Measurements from ENCODE around the gene FGD6.
"Not testable (repeated sequence)": the region's sequence is repeated elsewhere in the genome, so short reads cannot be mapped to it uniquely, and the experiment has no call there.

Gene FGD6

DNA sequence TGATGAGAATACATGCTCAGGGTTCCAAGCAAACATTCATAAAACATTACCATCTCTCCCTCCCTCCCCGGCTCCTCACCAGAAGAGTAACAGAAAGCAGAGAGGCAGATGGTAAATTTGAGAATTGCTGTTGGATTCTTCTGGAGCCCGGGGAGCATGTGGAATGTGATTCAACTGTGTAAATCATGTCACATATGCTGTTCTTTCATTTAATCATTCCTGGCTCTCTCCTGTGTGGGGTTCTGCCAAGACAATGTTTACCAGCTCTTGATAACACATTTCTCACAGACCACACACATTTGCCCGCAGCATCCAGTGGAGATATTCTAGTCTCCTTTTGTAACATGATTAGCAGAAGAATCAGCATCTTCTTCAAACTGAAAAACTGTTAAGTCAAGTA, 120.4 kb downstream of the FGD6 start:
- Histone ChIP-seq H3K4me3 (ENCODE audit: low read depth in 1 of 2, low read length in 1 of 2) (no peak overlapping the region), H3K36me3 (no peaks in the 10 kb centered on the region), H3K4me1 (ENCODE audit: control insufficient read depth in 1 of 2, insufficient read depth in 1 of 2, low read depth in 1 of 2, low read length in 1 of 2) (peaks cover 9 to 13% of the 10 kb centered on the region in 2 experiments), H3K27me3 (peaks cover 6% of the 10 kb centered on the region), H3K27ac (no peak overlapping the region), H3K9me3 (no peaks in the 10 kb centered on the region)
- TF ChIP-seq, protein P1, sequence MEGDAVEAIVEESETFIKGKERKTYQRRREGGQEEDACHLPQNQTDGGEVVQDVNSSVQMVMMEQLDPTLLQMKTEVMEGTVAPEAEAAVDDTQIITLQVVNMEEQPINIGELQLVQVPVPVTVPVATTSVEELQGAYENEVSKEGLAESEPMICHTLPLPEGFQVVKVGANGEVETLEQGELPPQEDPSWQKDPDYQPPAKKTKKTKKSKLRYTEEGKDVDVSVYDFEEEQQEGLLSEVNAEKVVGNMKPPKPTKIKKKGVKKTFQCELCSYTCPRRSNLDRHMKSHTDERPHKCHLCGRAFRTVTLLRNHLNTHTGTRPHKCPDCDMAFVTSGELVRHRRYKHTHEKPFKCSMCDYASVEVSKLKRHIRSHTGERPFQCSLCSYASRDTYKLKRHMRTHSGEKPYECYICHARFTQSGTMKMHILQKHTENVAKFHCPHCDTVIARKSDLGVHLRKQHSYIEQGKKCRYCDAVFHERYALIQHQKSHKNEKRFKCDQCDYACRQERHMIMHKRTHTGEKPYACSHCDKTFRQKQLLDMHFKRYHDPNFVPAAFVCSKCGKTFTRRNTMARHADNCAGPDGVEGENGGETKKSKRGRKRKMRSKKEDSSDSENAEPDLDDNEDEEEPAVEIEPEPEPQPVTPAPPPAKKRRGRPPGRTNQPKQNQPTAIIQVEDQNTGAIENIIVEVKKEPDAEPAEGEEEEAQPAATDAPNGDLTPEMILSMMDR (IDR thresholded peaks at IDR 0.05), result no peak

DNA sequence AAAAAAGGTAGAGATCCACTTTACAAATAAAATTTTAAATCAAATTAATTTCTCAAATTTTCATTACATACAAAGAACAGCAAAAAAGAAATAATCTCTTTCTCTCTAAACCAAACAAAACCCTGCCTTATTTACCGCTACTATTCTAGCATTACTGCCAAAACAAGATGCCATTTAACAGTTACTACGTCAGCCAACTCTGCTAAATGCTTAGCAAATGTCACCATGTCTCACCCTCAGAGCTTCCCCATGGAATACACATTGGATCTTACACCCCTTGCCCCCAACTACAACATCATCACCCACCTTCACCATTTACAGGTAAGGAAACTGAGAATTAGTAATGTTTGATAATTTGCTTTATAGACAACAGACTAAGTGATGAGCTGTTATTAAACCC, 120.9 kb downstream of the FGD6 start:
- H3K4me1 ChIP-seq (ENCODE audit: control insufficient read depth in 1 of 2, insufficient read depth in 1 of 2, low read depth in 1 of 2, low read length in 1 of 2), result peaks cover 9 to 13% of the 10 kb centered on the region in 2 experiments
- TF ChIP-seq, protein P1 (IDR thresholded peaks at IDR 0.05), result no peak
- H3K27ac ChIP-seq, result no peak overlapping the region
- no peaks in the 10 kb centered on the region for H3K36me3 ChIP-seq
- peaks cover 6% of the 10 kb centered on the region for H3K27me3 ChIP-seq
- H3K4me3 ChIP-seq (ENCODE audit: low read depth in 1 of 2, low read length in 1 of 2), result no peak overlapping the region
- H3K9me3 ChIP-seq, result no peaks in the 10 kb centered on the region

DNA sequence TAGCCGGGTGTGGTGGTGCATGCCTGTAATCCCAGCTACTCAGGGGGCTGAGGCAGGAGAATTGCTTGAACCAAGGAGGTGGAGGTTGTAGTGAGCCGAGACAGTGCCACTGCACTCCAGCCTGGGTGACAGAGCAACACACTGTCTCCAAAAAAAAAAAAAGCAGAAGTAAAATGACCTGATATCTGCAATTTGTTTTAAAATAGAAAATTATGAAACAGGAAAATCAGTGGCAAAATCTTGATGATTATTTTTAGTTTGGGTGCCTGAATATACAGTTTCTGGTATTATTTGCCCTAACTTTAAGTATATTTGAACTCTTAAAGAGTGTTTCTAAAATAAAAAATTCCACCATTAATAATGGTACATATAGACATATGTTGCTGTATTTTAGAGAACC, 121.4 kb downstream of the FGD6 start:
- H3K9me3 ChIP-seq; H3K27me3 ChIP-seq; H3K4me3 ChIP-seq (ENCODE audit: low read depth in 1 of 2, low read length in 1 of 2); H3K27ac ChIP-seq; H3K36me3 ChIP-seq: not testable (repeated sequence)
- peaks cover 9 to 13% of the 10 kb centered on the region in 2 experiments for H3K4me1 ChIP-seq (ENCODE audit: control insufficient read depth in 1 of 2, insufficient read depth in 1 of 2, low read depth in 1 of 2, low read length in 1 of 2)

DNA sequence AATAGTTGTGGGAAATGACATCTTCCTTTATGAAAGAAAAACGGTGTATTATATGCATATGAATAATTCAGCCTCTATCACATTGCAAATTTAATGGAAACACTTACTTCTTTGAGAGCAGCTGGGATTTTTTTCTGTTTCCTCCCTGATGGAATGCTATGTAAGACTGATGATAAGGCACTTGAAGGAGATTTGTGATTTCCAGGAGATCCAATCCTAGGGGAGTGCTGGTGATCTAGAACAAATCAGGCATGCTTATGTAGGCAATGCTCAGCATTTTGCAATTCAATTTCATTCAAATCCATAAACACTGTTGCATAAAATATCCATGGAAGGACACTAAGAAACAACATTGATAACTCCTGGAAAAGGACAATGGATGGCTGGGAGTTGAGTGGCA, 127.8 kb downstream of the FGD6 start:
- Histone ChIP-seq H3K4me3 (ENCODE audit: low read depth in 1 of 2, low read length in 1 of 2) (no peak overlapping the region), H3K36me3 (no peaks in the 10 kb centered on the region), H3K27me3 (peaks cover 10% of the 10 kb centered on the region), H3K9me3 (no peaks in the 10 kb centered on the region), H3K4me1 (ENCODE audit: control insufficient read depth in 1 of 2, insufficient read depth in 1 of 2, low read depth in 1 of 2, low read length in 1 of 2) (peaks cover 4 to 5% of the 10 kb centered on the region in 2 experiments), H3K27ac (no peak overlapping the region)
- TF ChIP-seq, protein P1 (IDR thresholded peaks at IDR 0.05), result no peak

DNA sequence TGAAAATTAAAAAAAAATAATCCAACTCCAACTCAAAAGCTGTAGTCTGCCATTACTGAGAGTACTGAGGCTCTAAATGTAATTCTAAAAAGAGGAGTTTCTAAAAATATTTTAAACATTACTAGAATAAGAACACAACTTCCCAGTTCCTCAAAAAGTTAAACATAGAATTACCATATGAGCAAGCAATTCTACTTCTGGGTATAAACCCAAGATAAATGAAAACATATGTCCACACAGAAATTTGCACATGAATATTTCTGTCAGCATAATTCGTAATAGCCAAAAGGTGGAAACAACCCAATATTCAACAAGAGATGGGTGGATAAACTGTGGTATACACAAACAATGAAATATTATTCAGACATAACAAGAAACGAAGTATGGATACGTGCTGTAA, 128.9 kb downstream of the FGD6 start:
- H3K4me3 ChIP-seq (ENCODE audit: low read depth in 1 of 2, low read length in 1 of 2), result no peak overlapping the region
- TF ChIP-seq, protein P1 (IDR thresholded peaks at IDR 0.05), result no peak
- peaks cover 4 to 7% of the 10 kb centered on the region in 2 experiments for H3K4me1 ChIP-seq (ENCODE audit: control insufficient read depth in 1 of 2, insufficient read depth in 1 of 2, low read depth in 1 of 2, low read length in 1 of 2)
- H3K9me3 ChIP-seq, result no peaks in the 10 kb centered on the region
- no peaks in the 10 kb centered on the region for H3K36me3 ChIP-seq
- H3K27ac ChIP-seq, result no peak overlapping the region
- peaks cover 10% of the 10 kb centered on the region for H3K27me3 ChIP-seq

DNA sequence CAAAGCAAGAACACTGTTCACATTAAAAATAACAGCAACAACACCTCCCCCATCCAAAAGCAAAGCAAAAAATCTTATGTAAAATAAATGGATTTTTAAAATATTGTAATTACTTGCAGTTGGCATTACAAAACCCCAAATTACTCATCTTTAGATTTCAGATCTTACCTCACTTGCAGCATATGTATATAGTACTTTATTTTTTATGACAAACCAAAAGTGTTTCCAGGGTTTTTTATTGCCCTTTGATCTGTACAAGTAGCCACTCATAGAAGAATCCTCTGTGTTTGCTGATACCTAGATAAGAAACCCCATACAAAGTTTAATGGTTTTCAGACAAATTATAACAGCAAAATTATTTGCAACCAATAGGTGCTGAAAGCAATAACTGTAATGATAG, 131.7 kb downstream of the FGD6 start:
- peaks cover 4 to 7% of the 10 kb centered on the region in 2 experiments for H3K4me1 ChIP-seq (ENCODE audit: control insufficient read depth in 1 of 2, insufficient read depth in 1 of 2, low read depth in 1 of 2, low read length in 1 of 2)
- H3K4me3 ChIP-seq (ENCODE audit: low read depth in 1 of 2, low read length in 1 of 2), result no peak overlapping the region
- no peaks in the 10 kb centered on the region for H3K36me3 ChIP-seq
- TF ChIP-seq, protein P1 (IDR thresholded peaks at IDR 0.05), result no peak
- peaks cover 10% of the 10 kb centered on the region for H3K27me3 ChIP-seq
- H3K27ac ChIP-seq, result no peak overlapping the region
- no peaks in the 10 kb centered on the region for H3K9me3 ChIP-seq

Data from neutrophil (primary cell).